Gastrocnemius medialis (tissue), 4 donors: ENCODE data around the gene LRRC74A. TPM values are rescaled to one million over a fixed set of nuclear protein-coding genes. Genes with fewer than 3 reads are reported as not detected.
A peak's percentile ranks its signal among the peaks of the same experiment; 100 is the strongest.

ENCODE experiments used
- ATAC-seq, 2 donors: fragments of 150-250 bp; one replicate each; pipeline ENCODE4 v1.9.1; 2016
- DNase-seq, 2 donors: peaks; one replicate each; pipeline ENCODE4 v3.0.0-alpha.2; 2019
- H3K27ac ChIP-seq, 4 donors: fragments of 200-600 bp; sonication (generic); 1 replicate in 1 of 4; 2 replicates in 3 of 4; pipeline ENCODE4 v1.5.1; 2016 to 2018; ENCODE audit warnings: mild to moderate bottlenecking in 2 of 4, moderate library complexity in 1 of 4
- H3K27me3 ChIP-seq, 3 donors: fragments of 200-600 bp; sonication (generic) in 2 of 3; 1 replicate in 1 of 3; 2 replicates in 2 of 3; pipeline versions ENCODE4 v1.5.1 to v1.6.0; 2016 to 2019; ENCODE audit warnings: mild to moderate bottlenecking in 1 of 3, moderate library complexity in 1 of 3
- H3K36me3 ChIP-seq, 2 donors: fragments of 200-600 bp; sonication (generic) in 1 of 2; one replicate each; pipeline ENCODE4 v1.5.1; 2017 to 2018
- H3K4me1 ChIP-seq, 2 donors: fragments of 200-600 bp; sonication (generic) in 1 of 2; one replicate each; pipeline ENCODE4 v1.5.1; 2016 to 2017; ENCODE audit warnings: mild to moderate bottlenecking in 2 of 2
- H3K4me3 ChIP-seq, 4 donors: fragments of 200-600 bp; sonication (generic) in 3 of 4; 1 replicate in 1 of 4; 2 replicates in 3 of 4; pipeline ENCODE4 v1.5.1; 2016 to 2019; ENCODE audit warnings: mild to moderate bottlenecking in 2 of 4
- H3K9me3 ChIP-seq, 3 donors: fragments of 200-600 bp; sonication (generic) in 2 of 3; 1 replicate in 1 of 3; 2 replicates in 2 of 3; pipeline ENCODE4 v1.5.1; 2016 to 2019
- CTCF ChIP-seq, 5 experiments: fragments of 450-650 bp in 3 of 5; fragments of 200-600 bp in 2 of 5; sonication (generic) in 2 of 5; IDR thresholded peaks in 4 of 5; conservative IDR thresholded peaks in 1 of 5; 1 replicate in 4 of 5; 2 replicates in 1 of 5; pipeline ENCODE4 v1.5.1; 2016 to 2019; ENCODE audit warnings: antibody characterized with exemption in 5 of 5, mild to moderate bottlenecking in 3 of 5, moderate library complexity in 3 of 5
- POLR2A ChIP-seq, 2 donors: fragments of 450-650 bp; IDR thresholded peaks; one replicate each; pipeline ENCODE4 v1.6.1; 2017; ENCODE audit warnings: antibody characterized with exemption in 2 of 2, mild to moderate bottlenecking in 2 of 2, moderate library complexity in 2 of 2
- in situ Hi-C, 4 donors: fragments of 200-750 bp; cut with MboI; loops; one replicate each; pipeline versions ENCODE4 v1.15.0 to v1.8.0; 2017; ENCODE audit warnings: low sequenced_read_pairs in 4 of 4
- intact Hi-C: fragments of 100-400 bp; cut with DNase I; formaldehyde crosslinking; loops from one replicate; pipeline ENCODE4 v1.15.1; 2023; ENCODE audit warnings: low total_unique reads
- total RNA-seq, 4 donors: library from RNA; depleted of rRNA; stranded (reverse); fragments of >200 nt; gene quantifications; one replicate each; pipeline versions ENCODE4 v1.1.0 to v1.2.3, GENCODE V29; 2016

The LRRC74A gene
- total RNA-seq, 4 donors from 2014 or later: not detected

GRCh38 chr14:76814726-76815645 is 11.2 kb upstream of the LRRC74A start:
- Histone ChIP-seq H3K27me3 (no peaks in the 10 kb centered on the region), H3K36me3 (no peaks in the 10 kb centered on the region), H3K27ac (no peak overlapping the region), H3K9me3 (no peaks in the 10 kb centered on the region), H3K4me3 (no peak overlapping the region), H3K4me1 (peaks cover 8 to 16% of the 10 kb centered on the region in 2 donors)
- ATAC-seq (no peak), DNase-seq (no peak)
- in situ Hi-C loops (no loop called here), intact Hi-C loops (loop anchor here (5.0 to 10.0 kb wide), 3 partner anchors 340 to 800 kb away; partner anchors contain the start of genes AHSA1, SPTLC2 and VIPAS39)
- TF ChIP-seq CTCF (IDR thresholded peaks at IDR 0.05 in 4 of 5, conservative IDR thresholded peaks at IDR 0.05 in 1 of 5) (no peak), POLR2A (IDR thresholded peaks at IDR 0.05) (no peak)

- H3K27ac ChIP-seq: no peak overlapping the region
- no peaks in the 10 kb centered on the region for H3K27me3 ChIP-seq
- no peaks in the 10 kb centered on the region for H3K4me1 ChIP-seq
- no peaks in the 10 kb centered on the region for H3K36me3 ChIP-seq
- intact Hi-C loops (no loop called here), in situ Hi-C loops (no loop called here)
- H3K9me3 ChIP-seq: no peaks in the 10 kb centered on the region
- TF ChIP-seq POLR2A (IDR thresholded peaks at IDR 0.05) (no peak), CTCF (IDR thresholded peaks at IDR 0.05 in 4 of 5, conservative IDR thresholded peaks at IDR 0.05 in 1 of 5) (no peak)
- no peak for DNase-seq
- no peak overlapping the region for H3K4me3 ChIP-seq
- no peak for ATAC-seq
These were observed 5.5 kb upstream of the LRRC74A start for GRCh38 chr14:76820700-76821099.

- Histone ChIP-seq H3K9me3 (no peaks in the 10 kb centered on the region), H3K27me3 (no peaks in the 10 kb centered on the region), H3K4me3 (peak overlapping the region; percentile 31 to 55 (median 41)), H3K36me3 (no peaks in the 10 kb centered on the region), H3K4me1 (peaks cover 4 to 15% of the 10 kb centered on the region in 2 donors), H3K27ac (peak overlapping the region; percentile 20 to 27 (median 22))
- ATAC-seq (peak; percentile 14 to 25), DNase-seq (no peak)
- no peak for TF ChIP-seq POLR2A (IDR thresholded peaks at IDR 0.05)
- TF ChIP-seq CTCF (IDR thresholded peaks at IDR 0.05 in 4 of 5, conservative IDR thresholded peaks at IDR 0.05 in 1 of 5): no peak
- in situ Hi-C loops (no loop called here), intact Hi-C loops (no loop called here)
These were observed 1.6 kb downstream of the LRRC74A start for GRCh38 chr14:76827696-76828296.

GRCh38 chr14:76828339-76829012 is 2.3 kb downstream of the LRRC74A start:
- DNase-seq (no peak), ATAC-seq (peak; percentile 19 to 47)
- H3K36me3 ChIP-seq: no peaks in the 10 kb centered on the region
- in situ Hi-C loops (no loop called here), intact Hi-C loops (no loop called here)
- no peaks in the 10 kb centered on the region for H3K9me3 ChIP-seq
- no peak for TF ChIP-seq CTCF (IDR thresholded peaks at IDR 0.05 in 4 of 5, conservative IDR thresholded peaks at IDR 0.05 in 1 of 5)
- TF ChIP-seq POLR2A (IDR thresholded peaks at IDR 0.05): no peak
- H3K4me3 ChIP-seq: peak overlapping the region; percentile 31 to 55 (median 41)
- H3K27me3 ChIP-seq: no peaks in the 10 kb centered on the region
- H3K27ac ChIP-seq: peak overlapping the region; percentile 20 to 49 (median 22)
- H3K4me1 ChIP-seq: peaks cover 4 to 15% of the 10 kb centered on the region in 2 donors
